Activated CD4-positive, alpha-beta T cell treated with anti-CD3 and anti-CD28 coated beads, Interleukin-2, Interleukin-4, amounts not matched to agents 100 ng/mL and 50 ng/mL, durations not matched to agents 16 hours and 8 hours (primary cell): ENCODE results near the gene KAZN.

ENCODE experiments used
- DNase-seq: peaks from one replicate; pipeline ENCODE4 v3.0.0-alpha.2; 2020; ENCODE audit warnings: low spot score

The KAZN gene

GRCh38 chr1:14794136-14794768 is 195.8 kb downstream of the KAZN start:
- no peak for DNase-seq

- DNase-seq: no peak
Observed at GRCh38 chr1:14794906-14795305, 196.4 kb downstream of the KAZN start.

GRCh38 chr1:14795589-14795988 is 197.1 kb downstream of the KAZN start:
- no peak for DNase-seq

- no peak for DNase-seq
Observed at GRCh38 chr1:14800014-14800413, 201.5 kb downstream of the KAZN start.

- DNase-seq: no peak
Observed at GRCh38 chr1:14800500-14801076, 202.1 kb downstream of the KAZN start.

- DNase-seq: no peak
Observed at GRCh38 chr1:14803002-14803789, 204.7 kb downstream of the KAZN start.

- DNase-seq: no peak
Observed at GRCh38 chr1:14804626-14805025, 206.1 kb downstream of the KAZN start.

GRCh38 chr1:14806772-14807171 is 208.3 kb downstream of the KAZN start:
- DNase-seq: no peak

- no peak for DNase-seq
Observed at GRCh38 chr1:14808768-14809167, 210.3 kb downstream of the KAZN start.

- no peak for DNase-seq
Observed at GRCh38 chr1:14809191-14809981, 210.9 kb downstream of the KAZN start.

GRCh38 chr1:14810595-14811361 is 212.3 kb downstream of the KAZN start:
- no peak for DNase-seq

- DNase-seq: no peak
Observed at GRCh38 chr1:14811573-14811972, 213.1 kb downstream of the KAZN start.

GRCh38 chr1:14812189-14812588 is 213.7 kb downstream of the KAZN start:
- no peak for DNase-seq

- no peak for DNase-seq
Observed at GRCh38 chr1:14815175-14815877, 216.8 kb downstream of the KAZN start.

GRCh38 chr1:14817223-14818170 is 219.0 kb downstream of the KAZN start:
- no peak for DNase-seq

GRCh38 chr1:14820295-14821085 is 222.0 kb downstream of the KAZN start:
- no peak for DNase-seq

- DNase-seq: no peak
Observed at GRCh38 chr1:14822493-14822892, 224.0 kb downstream of the KAZN start.

GRCh38 chr1:14822996-14823395 is 224.5 kb downstream of the KAZN start:
- DNase-seq: no peak

- DNase-seq: no peak
Observed at GRCh38 chr1:14824314-14824915, 225.9 kb downstream of the KAZN start.
